Endothelial cell (in vitro differentiated cells): ENCODE data around the gene BORCS8. TPM values are rescaled to one million over a fixed set of nuclear protein-coding genes. Genes with fewer than 3 reads are reported as not detected.
"Not testable (repeated sequence)": the region's sequence is repeated elsewhere in the genome, so short reads cannot be mapped to it uniquely, and the experiment has no call there.

Source experiments
- DNase-seq: peaks from one replicate; pipeline ENCODE4 v3.0.0; 2021; ENCODE audit warnings: low spot score
- H3K27ac Mint-ChIP-seq: one replicate; pipeline ENCODE4 v1.8.0; 2021; ENCODE audit warnings: mixed read lengths, inconsistent platforms; ENCODE audit not compliant: unreplicated experiment
- H3K27me3 Mint-ChIP-seq: one replicate; pipeline ENCODE4 v1.8.0; 2021; ENCODE audit warnings: mild to moderate bottlenecking, moderate library complexity, mixed read lengths, inconsistent platforms; ENCODE audit not compliant: unreplicated experiment
- H3K36me3 Mint-ChIP-seq: one replicate; pipeline ENCODE4 v1.8.0; 2021; ENCODE audit warnings: mild to moderate bottlenecking, low read depth, mixed read lengths, inconsistent platforms; ENCODE audit not compliant: unreplicated experiment
- H3K4me1 Mint-ChIP-seq: one replicate; pipeline ENCODE4 v1.8.0; 2021; ENCODE audit warnings: mild to moderate bottlenecking, mixed read lengths, inconsistent platforms; ENCODE audit not compliant: unreplicated experiment
- H3K4me3 Mint-ChIP-seq: one replicate; pipeline ENCODE4 v1.8.0; 2021; ENCODE audit warnings: mild to moderate bottlenecking, mixed read lengths, inconsistent platforms; ENCODE audit not compliant: unreplicated experiment
- H3K9me3 Mint-ChIP-seq: one replicate; pipeline ENCODE4 v1.8.0; 2021; ENCODE audit warnings: mixed read lengths, inconsistent platforms; ENCODE audit not compliant: unreplicated experiment
- CTCF ChIP-seq: fragments of 200-600 bp; sonication (generic); IDR thresholded peaks from one replicate; pipeline ENCODE4 v1.5.0; 2021; ENCODE audit warnings: antibody characterized with exemption; ENCODE audit not compliant: unreplicated experiment
- total RNA-seq: library from RNA; stranded (reverse); fragmentation: NEBNext Ultra II Directional; extraction: Animal tissue kit (Norgen Biotek cat#: 25700); gene quantifications from one replicate; pipeline ENCODE4 v1.2.1, GENCODE V29; 2021; ENCODE audit not compliant: unreplicated experiment

BORCS8 gene
- total RNA-seq, 1 donor from 2014 or later: 31.3 TPM

DNA sequence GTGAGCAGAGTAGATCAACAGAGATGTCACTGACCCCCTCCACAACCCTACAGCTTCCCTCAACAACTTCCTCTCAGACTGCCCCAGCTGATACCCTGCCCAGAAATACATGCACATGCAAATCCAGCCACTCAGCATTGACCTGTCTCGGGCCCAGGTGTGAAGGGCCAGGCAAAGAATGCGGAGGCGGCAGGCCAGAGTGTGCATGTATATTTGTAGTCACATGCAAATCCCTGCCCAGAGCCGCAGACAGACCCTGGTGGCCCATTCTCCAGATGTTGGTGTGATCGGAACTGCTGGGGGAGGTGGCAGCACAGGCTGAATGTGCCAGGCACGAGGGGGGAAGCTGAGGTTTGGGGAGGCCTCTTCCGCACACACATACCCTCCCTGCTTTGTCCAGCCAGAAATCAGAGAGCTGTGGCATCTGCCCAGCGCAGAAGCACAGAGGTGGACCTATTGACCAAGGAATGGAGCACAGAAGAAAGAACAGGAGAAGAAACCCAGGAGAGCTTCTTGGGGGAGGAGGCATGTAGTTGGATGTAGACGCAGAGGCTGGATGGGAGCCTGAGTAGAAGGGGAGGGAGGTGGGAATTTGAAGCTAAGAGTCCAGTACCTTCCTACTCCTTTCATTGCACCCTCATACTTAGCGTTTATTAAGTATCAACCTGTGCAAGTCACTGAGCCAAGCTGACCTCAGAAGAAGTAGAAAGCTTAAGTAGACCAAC lies 36.3 kb downstream of the BORCS8 start:
- H3K9me3 Mint-ChIP-seq: no peaks in the 10 kb centered on the region
- H3K36me3 Mint-ChIP-seq: no peaks in the 10 kb centered on the region
- H3K27me3 Mint-ChIP-seq: peaks cover 4% of the 10 kb centered on the region
- peak overlapping the region; percentile 77 for H3K4me3 Mint-ChIP-seq
- no peak overlapping the region for H3K27ac Mint-ChIP-seq
- no peak for DNase-seq
- H3K4me1 Mint-ChIP-seq: no peaks in the 10 kb centered on the region
- no peak for TF ChIP-seq CTCF

DNA sequence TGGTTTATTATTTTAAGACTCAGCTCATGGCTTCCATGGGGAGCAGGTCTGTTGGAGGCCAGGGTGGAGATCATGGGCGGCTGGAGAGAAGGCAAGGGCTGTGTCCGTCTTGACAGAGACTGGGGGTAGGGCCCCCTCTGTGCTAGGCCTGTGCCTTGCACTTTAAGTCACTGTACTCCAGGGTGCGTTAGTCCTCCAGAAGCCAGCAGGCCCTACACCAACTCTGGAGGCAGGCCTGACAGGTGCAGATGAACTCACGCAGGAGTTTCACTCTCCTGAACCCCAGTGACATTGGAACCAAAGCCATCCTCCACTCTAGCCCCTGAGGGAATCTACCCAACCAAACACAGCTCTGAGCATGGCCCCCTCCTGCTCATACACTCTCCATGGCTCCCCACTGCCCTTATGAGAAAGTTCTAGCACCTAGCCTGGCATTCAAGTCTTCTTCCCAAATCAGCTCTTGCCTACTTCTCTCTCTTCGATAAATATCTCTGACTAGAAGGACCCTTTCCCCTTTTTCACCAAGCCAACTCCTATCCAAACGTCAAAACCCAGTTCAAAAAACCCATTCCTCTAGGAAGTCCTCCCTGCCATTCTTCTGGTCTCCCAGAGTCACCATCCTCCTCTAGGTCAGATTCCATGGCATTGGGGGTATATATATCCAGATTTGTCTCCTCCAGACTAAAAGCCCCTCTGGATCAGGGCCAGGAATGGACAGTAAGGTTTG lies 37.0 kb downstream of the BORCS8 start:
- H3K9me3 Mint-ChIP-seq: no peaks in the 10 kb centered on the region
- DNase-seq: no peak
- H3K4me1 Mint-ChIP-seq: no peaks in the 10 kb centered on the region
- H3K36me3 Mint-ChIP-seq: no peaks in the 10 kb centered on the region
- TF ChIP-seq CTCF: no peak
- peaks cover 4% of the 10 kb centered on the region for H3K27me3 Mint-ChIP-seq
- peak overlapping the region; percentile 69 for H3K4me3 Mint-ChIP-seq
- H3K27ac Mint-ChIP-seq: no peak overlapping the region

GRCh38 chr19:19152668-19153384 lies 39.1 kb downstream of the BORCS8 start:
- no peak overlapping the region for H3K4me3 Mint-ChIP-seq
- TF ChIP-seq CTCF: no peak
- DNase-seq: no peak
- H3K27ac Mint-ChIP-seq: no peak overlapping the region
- H3K9me3 Mint-ChIP-seq: no peaks in the 10 kb centered on the region
- H3K4me1 Mint-ChIP-seq: no peaks in the 10 kb centered on the region
- H3K27me3 Mint-ChIP-seq: peaks cover 4% of the 10 kb centered on the region
- no peaks in the 10 kb centered on the region for H3K36me3 Mint-ChIP-seq

DNA sequence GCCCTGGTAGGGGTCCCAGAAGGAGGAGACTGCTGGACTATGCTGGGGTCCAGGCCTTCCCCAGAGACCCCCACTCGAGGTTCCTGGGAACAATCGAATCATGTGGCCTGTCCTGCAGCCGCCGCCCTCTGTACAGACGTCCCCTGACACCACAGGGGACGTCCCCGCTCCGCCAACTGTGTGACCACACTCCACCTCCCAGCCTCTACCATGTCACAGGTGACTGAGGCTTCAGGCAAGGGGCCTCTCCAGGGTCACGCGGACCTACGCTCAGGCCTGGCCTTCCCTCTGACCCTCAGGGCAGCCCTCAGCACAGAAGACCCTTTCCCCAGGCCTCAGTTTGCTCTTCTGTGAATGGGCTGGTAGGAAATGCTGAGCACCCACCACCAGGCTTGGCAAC lies 40.5 kb downstream of the BORCS8 start:
- Mint-ChIP-seq H3K27me3 (peaks cover 6% of the 10 kb centered on the region), H3K9me3 (no peaks in the 10 kb centered on the region), H3K36me3 (no peaks in the 10 kb centered on the region), H3K4me1 (no peaks in the 10 kb centered on the region), H3K27ac (no peak overlapping the region), H3K4me3 (no peak overlapping the region)
- no peak for DNase-seq
- no peak for TF ChIP-seq CTCF

- no peak overlapping the region for H3K27ac Mint-ChIP-seq
- DNase-seq: no peak
Measured at GRCh38 chr19:19149435-19149834, 42.5 kb downstream of the BORCS8 start.

DNA sequence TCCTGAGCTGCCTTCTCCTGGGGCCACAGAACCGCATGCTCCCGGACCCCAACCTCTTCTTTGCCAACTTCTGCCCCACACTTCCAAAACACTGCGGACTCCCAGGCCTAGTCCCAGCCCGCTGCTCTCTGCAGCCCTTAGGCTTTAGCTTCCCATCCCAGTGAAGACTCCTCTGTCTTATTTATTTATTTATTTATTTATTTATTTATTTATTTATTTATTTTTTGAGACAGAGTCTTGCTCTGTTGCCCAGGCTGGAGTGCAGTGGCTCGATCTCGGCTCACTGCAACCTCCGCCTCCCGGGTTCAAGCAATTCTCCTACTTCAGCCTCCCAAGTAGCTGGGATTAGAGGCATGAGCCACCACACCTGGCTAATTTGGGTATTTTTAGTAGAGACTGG lies 43.4 kb downstream of the BORCS8 start:
- not testable (repeated sequence) for H3K4me1 Mint-ChIP-seq, H3K9me3 Mint-ChIP-seq, H3K27ac Mint-ChIP-seq, H3K36me3 Mint-ChIP-seq, DNase-seq, H3K27me3 Mint-ChIP-seq, H3K4me3 Mint-ChIP-seq

More at GRCh38 chr19:19149435-19149834, 42.5 kb downstream of the BORCS8 start:
- Mint-ChIP-seq H3K9me3 (no peaks in the 10 kb centered on the region), H3K36me3 (no peaks in the 10 kb centered on the region), H3K4me1 (no peaks in the 10 kb centered on the region), H3K27me3 (peaks cover 2% of the 10 kb centered on the region), H3K4me3 (no peak overlapping the region)
- TF ChIP-seq CTCF: no peak
